AG09319 (cell line): Measurements from ENCODE around the gene KANK3.
"Not testable (repeated sequence)": the region's sequence is repeated elsewhere in the genome, so short reads cannot be mapped to it uniquely, and the experiment has no call there.

ENCODE experiments used
- DNase-seq: peaks from one replicate; pipeline ENCODE4 v3.0.0-alpha.2; 2010; ENCODE audit warnings: low read depth; ENCODE audit errors: extremely low read depth
- TF ChIP-seq, protein P1 (sequence below): IDR thresholded peaks from 2 replicates; pipeline ENCODE4 v1.5.1; 2011; ENCODE audit warnings: low read depth, mild to moderate bottlenecking, inconsistent platforms, low read length, moderate library complexity

The KANK3 gene

DNA sequence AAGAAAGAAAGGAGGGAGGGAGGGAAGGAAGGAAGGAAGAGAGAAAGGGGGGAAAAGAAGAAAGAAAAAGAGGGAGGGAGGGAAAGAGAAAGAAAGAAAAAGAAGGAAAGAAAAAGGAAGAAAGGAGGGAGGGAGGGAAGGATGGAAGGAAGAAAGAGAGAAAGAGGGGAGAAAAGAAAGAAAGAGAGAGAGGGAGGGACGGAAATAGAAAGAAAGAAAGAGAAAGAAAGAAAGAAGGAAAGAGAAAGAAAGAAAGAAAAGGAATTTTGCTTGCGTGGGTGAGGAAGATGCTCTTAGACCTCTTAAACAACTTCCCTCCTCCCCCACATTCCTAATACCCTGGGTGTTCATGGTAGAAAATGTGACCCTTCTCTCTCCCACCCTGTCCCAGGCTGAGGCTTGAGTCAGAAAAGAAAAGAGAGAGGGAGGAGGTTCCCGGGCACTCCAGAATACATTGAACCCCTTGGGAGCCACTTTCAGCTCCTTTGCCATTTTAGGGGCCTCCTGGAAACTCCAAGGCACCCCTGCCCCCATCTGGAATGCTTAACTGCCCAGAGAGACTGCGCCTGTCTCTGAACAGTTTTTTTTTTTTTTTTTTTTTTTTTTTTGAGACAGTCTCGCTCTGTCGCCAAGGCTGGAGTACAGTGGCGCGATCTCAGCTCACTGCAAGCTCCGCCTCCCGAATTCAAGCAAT is 9.2 kb upstream of the KANK3 start:
- DNase-seq, result no peak

DNA sequence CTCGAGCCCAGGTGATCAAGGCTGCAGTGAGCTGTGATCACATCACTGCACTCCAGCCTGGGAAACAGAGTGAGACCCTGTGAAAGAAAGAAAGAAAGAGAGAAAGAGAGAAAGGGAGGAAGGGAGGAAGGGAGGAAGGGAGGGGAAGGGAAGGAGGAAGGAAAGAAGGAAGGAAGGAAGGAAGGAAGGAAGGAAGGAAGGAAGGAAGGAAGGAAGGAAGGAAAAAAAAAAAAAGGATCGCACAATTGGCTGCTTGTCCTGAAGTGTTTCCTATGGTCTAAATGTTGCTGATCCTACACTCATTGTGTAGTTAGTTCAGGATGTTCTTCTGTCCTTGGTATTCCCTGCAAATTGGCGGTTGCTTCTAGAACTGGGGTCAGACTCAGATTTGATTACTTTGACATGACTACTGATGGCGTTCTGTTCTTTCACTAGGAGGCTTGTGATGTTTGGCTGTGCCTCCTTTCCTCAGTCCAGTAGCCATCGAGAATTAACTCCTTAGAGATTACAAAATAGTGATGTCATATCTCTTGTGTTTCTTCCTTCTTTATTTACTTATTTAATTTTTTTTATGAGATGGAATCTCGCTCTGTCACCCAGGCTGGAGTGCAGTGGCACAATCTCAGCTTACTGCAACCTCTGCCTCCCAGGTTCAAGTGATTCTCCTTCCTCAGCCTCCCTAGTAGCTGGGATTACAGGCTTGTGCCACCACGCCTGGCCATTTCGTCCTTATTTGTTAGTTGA is 6.7 kb upstream of the KANK3 start:
- DNase-seq, result not testable (repeated sequence)

More for the DNA sequence above, 9.2 kb upstream of the KANK3 start:
- TF ChIP-seq, protein P1, sequence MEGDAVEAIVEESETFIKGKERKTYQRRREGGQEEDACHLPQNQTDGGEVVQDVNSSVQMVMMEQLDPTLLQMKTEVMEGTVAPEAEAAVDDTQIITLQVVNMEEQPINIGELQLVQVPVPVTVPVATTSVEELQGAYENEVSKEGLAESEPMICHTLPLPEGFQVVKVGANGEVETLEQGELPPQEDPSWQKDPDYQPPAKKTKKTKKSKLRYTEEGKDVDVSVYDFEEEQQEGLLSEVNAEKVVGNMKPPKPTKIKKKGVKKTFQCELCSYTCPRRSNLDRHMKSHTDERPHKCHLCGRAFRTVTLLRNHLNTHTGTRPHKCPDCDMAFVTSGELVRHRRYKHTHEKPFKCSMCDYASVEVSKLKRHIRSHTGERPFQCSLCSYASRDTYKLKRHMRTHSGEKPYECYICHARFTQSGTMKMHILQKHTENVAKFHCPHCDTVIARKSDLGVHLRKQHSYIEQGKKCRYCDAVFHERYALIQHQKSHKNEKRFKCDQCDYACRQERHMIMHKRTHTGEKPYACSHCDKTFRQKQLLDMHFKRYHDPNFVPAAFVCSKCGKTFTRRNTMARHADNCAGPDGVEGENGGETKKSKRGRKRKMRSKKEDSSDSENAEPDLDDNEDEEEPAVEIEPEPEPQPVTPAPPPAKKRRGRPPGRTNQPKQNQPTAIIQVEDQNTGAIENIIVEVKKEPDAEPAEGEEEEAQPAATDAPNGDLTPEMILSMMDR, result no peak

DNA sequence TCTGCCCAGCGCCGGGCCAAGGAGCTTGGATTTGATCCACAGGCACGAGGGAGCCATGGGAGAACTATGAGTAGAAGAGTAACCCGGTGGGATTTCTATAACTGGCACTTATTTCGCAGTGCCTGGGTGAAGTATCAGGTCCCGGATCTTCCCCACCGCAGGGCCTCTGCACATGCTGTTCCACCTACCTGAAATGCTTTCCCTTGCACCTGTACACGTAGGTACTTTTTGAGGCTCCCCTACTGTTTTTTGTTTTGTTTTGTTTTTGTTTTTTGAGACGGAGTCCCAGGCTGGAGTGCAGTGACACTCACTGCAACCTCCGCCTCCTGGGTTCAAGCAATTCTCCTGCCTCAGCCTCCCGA is 402 bp upstream of the KANK3 start:
- no peak for DNase-seq
- TF ChIP-seq, protein P1, result no peak

DNA sequence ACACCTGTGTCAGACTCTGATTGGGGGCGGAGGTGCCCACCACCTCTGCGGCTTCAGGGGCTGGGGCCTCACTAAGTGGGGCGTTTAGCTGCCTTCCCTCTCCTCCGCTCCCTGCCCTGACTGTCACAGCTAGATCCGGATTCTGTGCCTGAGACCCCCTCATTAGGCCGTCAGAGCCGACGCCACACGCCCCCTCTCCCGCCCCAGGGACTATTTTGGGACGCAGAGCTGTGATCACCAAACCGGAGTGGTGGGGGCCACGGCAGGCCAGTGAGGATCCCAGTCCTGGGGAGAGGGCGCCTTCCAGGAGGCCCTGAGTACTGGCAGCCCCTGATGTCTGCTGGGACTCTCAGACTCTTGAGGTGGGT is 762 bp downstream of the KANK3 start:
- DNase-seq, result no peak
- TF ChIP-seq, protein P1, result no peak

DNA sequence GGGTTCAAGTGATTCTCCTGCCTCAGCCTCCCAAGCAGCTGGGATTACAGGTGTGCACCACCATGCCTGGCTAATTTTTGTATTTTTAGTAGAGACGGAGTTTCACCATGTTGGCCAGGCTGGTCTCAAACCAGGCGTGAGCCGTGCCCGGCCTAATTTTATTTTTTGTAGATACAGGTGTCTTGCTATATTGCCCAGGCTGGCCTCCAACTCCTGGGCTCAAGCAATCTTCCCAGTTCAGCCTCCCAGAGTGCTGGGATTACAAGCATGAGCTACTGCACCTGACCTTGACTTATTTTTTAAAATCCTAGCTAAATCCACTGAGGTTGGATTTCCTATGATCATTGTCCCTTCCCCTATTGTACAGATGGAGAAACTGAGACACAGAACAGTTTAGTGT is 1.6 kb downstream of the KANK3 start:
- DNase-seq, result not testable (repeated sequence)

DNA sequence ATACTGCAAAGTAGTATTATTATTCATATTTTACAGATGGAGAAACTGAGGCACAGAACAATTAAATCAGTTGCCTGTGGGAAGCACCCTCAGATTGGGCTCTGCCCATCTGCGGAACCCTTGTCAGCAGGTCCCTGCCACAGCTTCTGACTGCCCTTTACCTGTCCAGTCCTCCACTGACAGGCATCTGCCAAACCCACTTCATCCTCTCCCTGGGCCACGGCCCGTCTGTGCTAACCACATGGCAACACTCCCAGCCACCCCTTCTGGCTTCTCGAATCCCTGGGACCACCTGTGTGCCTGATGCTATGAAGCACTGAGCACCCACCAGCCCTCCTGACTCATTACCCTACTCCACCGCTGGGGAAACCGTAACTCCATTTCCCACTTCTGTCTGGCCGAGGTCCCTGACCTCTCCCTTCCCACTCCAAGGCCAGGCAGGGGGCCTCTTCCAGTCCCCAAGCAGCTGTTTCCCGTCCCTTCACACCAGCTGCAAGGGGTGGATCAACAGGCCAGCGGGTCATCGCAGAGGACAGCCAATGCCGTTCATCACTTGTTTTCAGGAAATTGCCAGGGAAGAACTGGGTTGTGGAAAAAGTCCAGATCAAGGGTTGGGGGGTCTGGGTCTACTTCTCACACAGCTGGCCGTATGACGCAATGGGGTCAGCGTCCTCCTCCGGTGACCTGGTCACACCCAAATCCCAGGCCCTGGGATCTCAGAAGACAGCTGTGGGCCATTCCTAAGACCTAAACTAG is 2.5 kb downstream of the KANK3 start:
- TF ChIP-seq, protein P1, result no peak
- no peak for DNase-seq

DNA sequence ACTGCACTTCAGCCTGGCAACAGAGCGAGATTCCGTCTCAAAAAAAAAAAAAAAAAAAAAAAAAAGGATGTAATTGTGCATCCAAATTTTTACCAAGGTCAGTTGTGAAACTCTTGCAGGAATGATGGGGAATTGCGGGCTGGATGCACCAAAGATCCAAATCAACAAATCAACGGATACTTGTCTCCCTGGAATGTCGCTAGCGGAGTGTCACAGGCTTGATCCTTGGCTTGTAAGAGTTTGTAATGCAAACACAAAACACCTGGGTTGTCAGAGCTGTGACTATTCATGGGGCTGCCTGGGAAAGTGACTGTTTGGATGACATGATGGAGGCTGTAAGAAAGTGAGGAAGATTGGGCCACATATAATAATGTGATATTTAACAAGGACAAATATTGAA is 4.2 kb downstream of the KANK3 start:
- TF ChIP-seq, protein P1, result no peak
- no peak for DNase-seq

DNA sequence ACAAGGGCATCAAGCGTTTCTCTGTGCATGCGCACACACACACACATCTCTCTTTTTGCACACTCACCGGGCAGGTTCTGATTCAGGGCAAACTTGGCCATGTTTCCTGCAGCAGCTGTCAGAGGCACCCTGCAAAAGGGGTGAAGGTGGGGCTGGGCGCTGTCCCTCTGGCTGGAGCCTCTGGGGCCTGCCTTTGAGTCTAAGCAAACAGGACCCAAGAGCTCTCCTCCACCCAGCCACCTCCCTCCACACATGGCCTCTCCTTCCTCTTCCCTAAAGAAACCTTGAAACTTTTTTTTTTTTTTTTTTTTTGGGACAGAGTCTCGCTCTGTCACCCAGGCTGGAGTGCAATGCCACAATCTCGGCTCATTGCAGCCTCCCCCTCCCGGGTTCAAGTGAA is 5.3 kb downstream of the KANK3 start:
- TF ChIP-seq, protein P1, result no peak
- DNase-seq, result no peak
